Suprapubic skin (tissue), 3 donors: ENCODE results near the gene IWS1.

Experiments used
- EP300 ChIP-seq: sonication (generic); formaldehyde crosslinking; IDR thresholded peaks from one replicate; pipeline ENCODE4 v1.6.1; 2017; ENCODE audit warnings: antibody characterized with exemption
- POLR2A ChIP-seq, 2 donors: fragments of 450-650 bp; IDR thresholded peaks; one replicate each; pipeline ENCODE4 v1.6.1; 2017; ENCODE audit warnings: antibody characterized with exemption in 2 of 2, mild to moderate bottlenecking in 2 of 2, moderate library complexity in 2 of 2
- TF ChIP-seq, protein P1 (sequence below), 2 donors: fragments of 200-600 bp in 1 of 2; fragments of 450-650 bp in 1 of 2; sonication (generic) in 1 of 2; IDR thresholded peaks; one replicate each; pipeline ENCODE4 v1.5.1; 2016 to 2019; ENCODE audit warnings: antibody characterized with exemption in 2 of 2, mild to moderate bottlenecking in 1 of 2, moderate library complexity in 1 of 2

DNA sequence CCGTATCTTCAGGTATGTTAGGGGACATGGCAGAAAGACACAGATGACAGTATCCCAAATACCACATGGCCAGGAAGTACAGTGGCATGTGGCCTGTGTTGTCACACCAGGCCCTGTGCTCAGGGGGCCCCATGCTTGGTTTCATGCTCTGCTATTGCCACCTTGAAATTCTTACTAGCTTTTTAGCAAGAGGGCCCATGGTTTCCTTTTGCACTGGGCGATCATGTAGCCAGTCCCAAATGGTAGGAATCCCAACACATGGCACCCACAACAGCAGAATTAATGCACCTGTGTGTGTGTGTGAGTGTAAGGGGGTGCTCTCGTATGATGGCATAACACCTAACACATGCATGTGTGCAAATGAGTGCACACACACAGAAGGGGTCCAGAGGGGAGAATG lies 48.4 kb upstream of the IWS1 start:
- TF ChIP-seq POLR2A (IDR thresholded peaks at IDR 0.05) (no peak), EP300 (no peak)
- TF ChIP-seq, protein P1, sequence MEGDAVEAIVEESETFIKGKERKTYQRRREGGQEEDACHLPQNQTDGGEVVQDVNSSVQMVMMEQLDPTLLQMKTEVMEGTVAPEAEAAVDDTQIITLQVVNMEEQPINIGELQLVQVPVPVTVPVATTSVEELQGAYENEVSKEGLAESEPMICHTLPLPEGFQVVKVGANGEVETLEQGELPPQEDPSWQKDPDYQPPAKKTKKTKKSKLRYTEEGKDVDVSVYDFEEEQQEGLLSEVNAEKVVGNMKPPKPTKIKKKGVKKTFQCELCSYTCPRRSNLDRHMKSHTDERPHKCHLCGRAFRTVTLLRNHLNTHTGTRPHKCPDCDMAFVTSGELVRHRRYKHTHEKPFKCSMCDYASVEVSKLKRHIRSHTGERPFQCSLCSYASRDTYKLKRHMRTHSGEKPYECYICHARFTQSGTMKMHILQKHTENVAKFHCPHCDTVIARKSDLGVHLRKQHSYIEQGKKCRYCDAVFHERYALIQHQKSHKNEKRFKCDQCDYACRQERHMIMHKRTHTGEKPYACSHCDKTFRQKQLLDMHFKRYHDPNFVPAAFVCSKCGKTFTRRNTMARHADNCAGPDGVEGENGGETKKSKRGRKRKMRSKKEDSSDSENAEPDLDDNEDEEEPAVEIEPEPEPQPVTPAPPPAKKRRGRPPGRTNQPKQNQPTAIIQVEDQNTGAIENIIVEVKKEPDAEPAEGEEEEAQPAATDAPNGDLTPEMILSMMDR (IDR thresholded peaks at IDR 0.05), result no peak
